SU-DHL-6 (cell line): ENCODE measurements around the gene POTEE.
"Not testable (repeated sequence)": the region's sequence is repeated elsewhere in the genome, so short reads cannot be mapped to it uniquely, and the experiment has no call there.

Source experiments
- H2AFZ ChIP-seq: fragments of 200-600 bp; sonication (generic); 2 replicates; pipeline ENCODE4 v1.6.1; 2014; ENCODE audit warnings: low read depth, mild to moderate bottlenecking, moderate library complexity, mixed read lengths, antibody characterized with exemption, low read length; ENCODE audit not compliant: severe bottlenecking
- H3F3A ChIP-seq: fragments of 200-600 bp; shearing (Covaris generic); 2 replicates; pipeline ENCODE4 v1.6.0; 2016; ENCODE audit warnings: antibody characterized with exemption, mild to moderate bottlenecking; ENCODE audit not compliant: insufficient read depth
- H3K27ac ChIP-seq: fragments of 200-600 bp; sonication (generic); 2 replicates; pipeline ENCODE4 v1.5.1; 2016; ENCODE audit warnings: low read depth, mild to moderate bottlenecking, low read length, moderate library complexity, mixed read lengths
- H3K27me3 ChIP-seq: fragments of 200-600 bp; sonication (generic), shearing (Covaris generic); 2 replicates; pipeline ENCODE4 v1.6.0; 2014; ENCODE audit warnings: mild to moderate bottlenecking, low read length
- H3K36me3 ChIP-seq: fragments of 200-600 bp; sonication (generic); 2 replicates; pipeline ENCODE4 v1.6.1; 2014; ENCODE audit warnings: mild to moderate bottlenecking, low read length, mixed read lengths
- H3K4me2 ChIP-seq: fragments of 300-600, 200-600 bp; shearing (Covaris generic), sonication (generic); 2 replicates; pipeline ENCODE4 v1.6.0; 2014; ENCODE audit warnings: low read length, low read depth, mild to moderate bottlenecking; ENCODE audit not compliant: poor library complexity, severe bottlenecking
- H3K4me3 ChIP-seq: fragments of 200-600 bp; sonication (generic); 2 replicates; pipeline ENCODE4 v1.5.1; 2014; ENCODE audit warnings: antibody characterized with exemption, low read length, mild to moderate bottlenecking, mixed read lengths; ENCODE audit not compliant: insufficient read depth, poor library complexity, severe bottlenecking
- H3K79me2 ChIP-seq: fragments of 200-600 bp; sonication (generic); 2 replicates; pipeline ENCODE4 v1.6.1; 2014; ENCODE audit warnings: mild to moderate bottlenecking, low read length, moderate library complexity; ENCODE audit not compliant: insufficient read depth
- H3K9ac ChIP-seq: fragments of 200-600 bp; sonication (generic); 2 replicates; pipeline ENCODE4 v1.7.0; 2014; ENCODE audit warnings: mild to moderate bottlenecking, low read length
- H3K9me2 ChIP-seq: fragments of 200-600 bp; sonication (generic); replicated peaks from 2 replicates; pipeline ENCODE4 v1.6.1; 2014; ENCODE audit warnings: low read length; ENCODE audit not compliant: insufficient read depth
- H3K9me3 ChIP-seq: fragments of 200-600 bp; sonication (generic); 2 replicates; pipeline ENCODE4 v1.6.1; 2014; ENCODE audit warnings: low read length, mixed read lengths; ENCODE audit not compliant: insufficient read depth
- H4K20me1 ChIP-seq: fragments of 200-600 bp; sonication (generic); 2 replicates; pipeline ENCODE4 v1.6.1; 2014; ENCODE audit warnings: low read depth, mild to moderate bottlenecking, antibody characterized with exemption, low read length, moderate library complexity, mixed read lengths
- EZH2phosphoT487 ChIP-seq: fragments of 200-600 bp; sonication (generic), shearing (Covaris generic); conservative IDR thresholded peaks from 2 replicates; pipeline ENCODE4 v1.6.1; 2018; ENCODE audit warnings: mild to moderate bottlenecking, antibody characterized with exemption, low read length, moderate library complexity, mixed read lengths
- TF ChIP-seq, protein P1 (sequence below): fragments of 200-600 bp; sonication (generic); IDR thresholded peaks from one replicate; pipeline ENCODE4 v1.5.1; 2017; ENCODE audit warnings: antibody characterized with exemption, mild to moderate bottlenecking, low read length, moderate library complexity; ENCODE audit not compliant: insufficient read depth, poor library complexity, severe bottlenecking

Gene POTEE

DNA sequence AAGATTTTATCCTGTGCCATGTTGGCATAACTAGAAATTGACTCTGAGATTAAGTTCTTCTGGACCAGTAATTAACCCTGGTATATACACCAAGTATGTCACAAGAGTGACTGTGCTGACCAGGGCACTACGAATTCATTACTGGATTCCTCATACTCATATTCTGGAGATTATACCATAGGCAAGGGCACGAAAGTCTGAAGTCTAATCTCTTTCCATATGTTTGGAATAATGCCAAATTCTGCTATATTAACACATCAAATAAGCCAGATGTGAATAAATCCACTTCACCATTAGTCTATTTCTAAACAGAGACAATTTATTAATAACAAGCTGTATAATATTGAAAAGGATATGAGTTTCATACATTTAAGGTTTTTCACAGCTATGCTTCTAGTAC, 13.2 kb upstream of the POTEE start:
- H4K20me1 ChIP-seq, H2AFZ ChIP-seq, H3K27ac ChIP-seq, H3K9ac ChIP-seq, H3K36me3 ChIP-seq, H3K9me2 ChIP-seq, H3K4me2 ChIP-seq, H3K27me3 ChIP-seq, H3K79me2 ChIP-seq, H3K4me3 ChIP-seq, H3K9me3 ChIP-seq, H3F3A ChIP-seq: not testable (repeated sequence)

DNA sequence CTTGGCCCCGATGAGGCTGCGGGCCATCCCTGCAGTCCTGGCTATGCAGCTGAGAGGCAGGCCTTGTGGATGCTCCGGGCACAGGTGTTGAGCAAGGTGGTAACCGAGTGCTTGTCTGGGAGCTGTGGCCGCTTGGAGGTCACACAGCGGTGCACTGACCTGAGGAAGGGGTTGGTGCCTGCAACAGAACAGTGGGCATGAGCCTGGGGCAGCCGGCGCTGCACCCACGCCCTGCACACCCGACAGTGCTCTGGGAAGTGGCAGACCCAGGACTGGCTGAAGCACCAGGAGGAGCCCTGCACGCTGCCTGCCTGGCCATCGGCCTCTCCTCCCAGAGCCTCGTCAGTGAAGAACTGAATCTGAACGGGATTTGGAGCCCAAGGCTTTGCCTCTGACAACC, 8.2 kb upstream of the POTEE start:
- H2AFZ ChIP-seq, result no peak overlapping the region
- no peak overlapping the region for H3K4me3 ChIP-seq
- H3K36me3 ChIP-seq, result no peaks in the 10 kb centered on the region
- H3K9me2 ChIP-seq, result no peaks in the 10 kb centered on the region
- no peaks in the 10 kb centered on the region for H3K79me2 ChIP-seq
- no peak overlapping the region for H3K9ac ChIP-seq
- H3K27ac ChIP-seq, result no peak overlapping the region
- H3F3A ChIP-seq, result no peaks in the 10 kb centered on the region
- no peaks in the 10 kb centered on the region for H4K20me1 ChIP-seq
- H3K27me3 ChIP-seq, result no peaks in the 10 kb centered on the region
- no peak for TF ChIP-seq EZH2phosphoT487
- TF ChIP-seq, protein P1, sequence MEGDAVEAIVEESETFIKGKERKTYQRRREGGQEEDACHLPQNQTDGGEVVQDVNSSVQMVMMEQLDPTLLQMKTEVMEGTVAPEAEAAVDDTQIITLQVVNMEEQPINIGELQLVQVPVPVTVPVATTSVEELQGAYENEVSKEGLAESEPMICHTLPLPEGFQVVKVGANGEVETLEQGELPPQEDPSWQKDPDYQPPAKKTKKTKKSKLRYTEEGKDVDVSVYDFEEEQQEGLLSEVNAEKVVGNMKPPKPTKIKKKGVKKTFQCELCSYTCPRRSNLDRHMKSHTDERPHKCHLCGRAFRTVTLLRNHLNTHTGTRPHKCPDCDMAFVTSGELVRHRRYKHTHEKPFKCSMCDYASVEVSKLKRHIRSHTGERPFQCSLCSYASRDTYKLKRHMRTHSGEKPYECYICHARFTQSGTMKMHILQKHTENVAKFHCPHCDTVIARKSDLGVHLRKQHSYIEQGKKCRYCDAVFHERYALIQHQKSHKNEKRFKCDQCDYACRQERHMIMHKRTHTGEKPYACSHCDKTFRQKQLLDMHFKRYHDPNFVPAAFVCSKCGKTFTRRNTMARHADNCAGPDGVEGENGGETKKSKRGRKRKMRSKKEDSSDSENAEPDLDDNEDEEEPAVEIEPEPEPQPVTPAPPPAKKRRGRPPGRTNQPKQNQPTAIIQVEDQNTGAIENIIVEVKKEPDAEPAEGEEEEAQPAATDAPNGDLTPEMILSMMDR, result no peak
- H3K4me2 ChIP-seq, result no peak overlapping the region
- H3K9me3 ChIP-seq, result no peaks in the 10 kb centered on the region

DNA sequence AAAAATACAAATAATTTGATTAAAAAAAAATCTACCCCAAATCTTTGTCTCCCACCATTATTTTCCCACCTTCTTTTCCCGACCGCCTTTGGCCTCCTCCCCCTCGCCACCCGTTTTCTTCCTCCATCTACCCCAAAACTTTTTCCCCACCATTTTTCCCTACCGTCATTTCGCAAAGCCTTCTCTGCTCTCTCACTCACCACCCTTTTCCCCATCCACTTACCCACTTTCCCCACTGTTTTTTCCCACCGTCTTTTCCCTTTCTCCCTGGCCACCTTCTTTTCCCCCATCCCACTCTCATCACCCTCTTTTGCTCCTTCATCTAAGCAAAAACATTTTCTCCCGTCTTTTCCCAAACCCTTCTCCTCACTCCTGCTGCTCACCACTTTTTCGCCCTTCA, 1.5 kb upstream of the POTEE start:
- not testable (repeated sequence) for H3K4me2 ChIP-seq, H4K20me1 ChIP-seq, H3K4me3 ChIP-seq, H3K27me3 ChIP-seq, H3K9me3 ChIP-seq, H3K27ac ChIP-seq, H3K9ac ChIP-seq, H3F3A ChIP-seq, H3K79me2 ChIP-seq, H3K9me2 ChIP-seq, H2AFZ ChIP-seq, H3K36me3 ChIP-seq

DNA sequence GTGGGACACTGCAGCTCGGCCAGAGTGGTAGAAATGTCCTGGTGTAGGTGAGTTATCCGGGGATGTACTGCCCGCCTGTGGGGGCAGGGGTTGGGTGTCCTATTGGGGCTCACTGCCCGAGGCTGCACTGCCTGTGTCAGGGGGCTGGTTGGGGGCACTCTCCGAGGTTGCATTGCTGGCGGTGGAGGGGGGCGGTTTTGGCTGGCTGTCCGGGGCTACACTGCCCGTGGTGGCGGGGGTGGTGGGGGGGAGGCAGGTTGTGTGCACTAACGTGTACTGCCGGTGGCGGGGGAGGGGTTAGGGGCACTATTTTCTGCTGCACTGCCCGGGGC, 403 bp downstream of the POTEE start:
- not testable (repeated sequence) for H3K4me2 ChIP-seq, H3K9me2 ChIP-seq, H2AFZ ChIP-seq, H3K27me3 ChIP-seq, H3K36me3 ChIP-seq, H4K20me1 ChIP-seq, H3K27ac ChIP-seq, H3F3A ChIP-seq, H3K9ac ChIP-seq, H3K9me3 ChIP-seq, H3K79me2 ChIP-seq, H3K4me3 ChIP-seq

DNA sequence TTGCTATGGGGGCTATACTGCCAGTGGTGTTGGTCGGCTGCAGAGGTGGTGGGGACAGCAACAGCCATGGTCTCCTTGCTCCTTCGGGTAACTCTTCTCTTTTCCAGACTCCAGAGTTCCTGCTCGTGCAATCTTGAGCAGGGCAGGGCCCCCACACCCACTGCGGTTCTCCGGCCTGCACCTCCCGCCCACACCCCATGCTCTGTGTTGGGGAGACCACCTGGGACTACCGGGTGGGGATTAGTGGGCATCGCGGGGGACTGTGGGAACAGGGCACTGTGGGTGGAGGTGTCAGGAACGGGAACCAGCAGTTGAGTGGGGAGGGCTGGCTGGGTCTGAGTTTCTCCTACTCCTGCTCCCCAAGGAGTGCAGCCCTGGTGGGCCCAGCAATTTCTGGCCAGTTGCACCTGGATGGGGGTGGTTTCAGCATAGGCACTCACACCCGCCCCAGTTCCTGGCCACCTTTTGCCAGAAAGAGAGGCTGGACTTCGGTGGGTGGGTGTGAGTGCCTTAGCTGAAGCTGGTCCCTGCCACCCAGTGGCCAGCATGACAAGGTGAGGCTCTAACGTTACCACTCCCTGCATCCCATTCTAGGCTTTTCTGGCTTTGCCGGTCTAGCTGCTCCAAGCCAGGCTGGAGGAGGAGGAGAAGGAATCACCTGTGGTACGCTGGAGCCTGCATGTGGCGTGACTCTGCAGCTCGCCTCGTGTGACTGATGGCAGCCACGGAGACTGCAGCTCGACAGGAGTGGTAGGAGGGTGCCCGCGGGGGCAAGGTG, 1.3 kb downstream of the POTEE start:
- H3K36me3 ChIP-seq, H3K4me3 ChIP-seq, H4K20me1 ChIP-seq, H3K9ac ChIP-seq, H3K79me2 ChIP-seq, H3K4me2 ChIP-seq, H3F3A ChIP-seq, H3K9me3 ChIP-seq, H2AFZ ChIP-seq, H3K9me2 ChIP-seq, H3K27ac ChIP-seq, H3K27me3 ChIP-seq: not testable (repeated sequence)

DNA sequence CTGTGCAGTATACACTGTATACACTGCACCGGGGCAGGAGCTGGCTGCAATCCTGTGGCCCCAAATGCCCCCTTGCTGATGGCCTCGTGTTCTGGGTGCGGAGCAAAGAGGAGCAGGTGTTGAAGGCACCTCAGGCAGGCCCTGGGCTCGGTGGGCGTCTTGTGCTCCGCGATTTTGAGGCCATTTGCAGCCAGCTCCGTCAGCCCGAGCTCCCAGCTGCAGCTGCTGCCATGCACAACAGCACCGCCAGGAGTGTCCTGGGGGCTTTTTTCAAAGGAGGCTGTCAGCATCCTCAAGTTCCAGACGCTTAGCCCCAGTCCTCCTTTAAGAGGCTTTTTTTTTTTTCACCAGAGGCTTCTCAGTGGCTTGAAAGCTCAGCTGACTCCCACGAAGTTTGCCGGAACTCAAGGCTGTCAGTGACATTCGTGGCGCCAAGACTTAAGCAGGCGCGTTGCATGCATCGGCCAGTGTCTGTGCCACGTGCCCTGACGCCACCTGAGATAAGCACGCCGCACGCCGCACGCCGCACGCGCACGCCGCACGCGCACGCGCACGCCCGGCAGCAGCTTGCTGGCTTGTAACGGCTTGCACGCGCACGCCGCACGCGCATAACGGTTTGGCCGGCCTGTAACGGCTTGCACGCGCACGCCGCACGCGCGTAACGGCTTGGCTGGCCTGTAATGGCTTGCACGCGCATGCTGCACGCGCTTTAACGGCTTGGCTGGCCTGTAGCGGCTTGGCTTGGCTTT, 8.1 kb downstream of the POTEE start:
- not testable (repeated sequence) for H3K9me2 ChIP-seq, H3K79me2 ChIP-seq, H3K27me3 ChIP-seq, H2AFZ ChIP-seq, H3K4me2 ChIP-seq, H3K36me3 ChIP-seq, H4K20me1 ChIP-seq, H3K9me3 ChIP-seq, H3K9ac ChIP-seq, H3K27ac ChIP-seq, H3F3A ChIP-seq, H3K4me3 ChIP-seq
